ENCODE measurements around the gene SH2D1A.
A peak's percentile ranks its signal among the peaks of the same experiment; 100 is the strongest.
"Not testable (repeated sequence)": the region's sequence is repeated elsewhere in the genome, so short reads cannot be mapped to it uniquely, and the experiment has no call there.

SH2D1A gene

GRCh38 chrX:124346117-124346876 lies at the start of gene SH2D1A:
SH2D1A (plus strand) TSS chrX:124346563; CDS start chrX:124346643, 80 bp downstream.
- Histone ChIP-seq H3K36me3 (ENCODE audit: insufficient read depth, low read length) (no peaks in the 10 kb centered on the region), H3K4me3 (ENCODE audit: low read length, poor library complexity, severe bottlenecking) (peak within 1 kb of the TSS; percentile 90), H2AFZ (ENCODE audit: low read length) (no peak within 1 kb of the TSS), H3F3A (ENCODE audit: low read depth) (no peaks in the 10 kb centered on the region; the same call in 1 of the 2 replicates), H3K9me3 (ENCODE audit: insufficient read depth, low read depth, low read length) (no peaks in the 10 kb centered on the region), H3K9ac (ENCODE audit: low read depth, low read length, poor library complexity, severe bottlenecking) (peak within 1 kb of the TSS; percentile 99), H3K79me2 (ENCODE audit: insufficient read depth, low read length) (peaks cover 64% of the 10 kb centered on the region), H3K4me1 (ENCODE audit: insufficient read depth, low read length, poor library complexity, severe bottlenecking) (peaks cover 46% of the 10 kb centered on the region), H3K9me2 (replicated peaks; ENCODE audit: low read depth, low read length) (no peaks in the 10 kb centered on the region), H3K4me2 (ENCODE audit: low read depth, low read length, poor library complexity, severe bottlenecking) (peak within 1 kb of the TSS; percentile 78), H4K20me1 (ENCODE audit: insufficient read depth, low read length, poor library complexity, severe bottlenecking) (no peaks in the 10 kb centered on the region), H3K27me3 (ENCODE audit: insufficient read depth, low read length, poor library complexity, severe bottlenecking) (no peaks in the 10 kb centered on the region)
- TF ChIP-seq EZH2phosphoT487 (IDR thresholded peaks at IDR 0.05; ENCODE audit: borderline replicate concordance) (no peak), CTCF (conservative IDR thresholded peaks at IDR 0.05; ENCODE audit: low read length) (no peak)

GRCh38 chrX:124299323-124299722 lies 47.0 kb upstream of the SH2D1A start:
- H3K27me3 ChIP-seq (ENCODE audit: insufficient read depth, low read length, poor library complexity, severe bottlenecking); H3K9ac ChIP-seq (ENCODE audit: low read depth, low read length, poor library complexity, severe bottlenecking); H3K9me2 ChIP-seq (replicated peaks; ENCODE audit: low read depth, low read length); H3K4me3 ChIP-seq (ENCODE audit: low read length, poor library complexity, severe bottlenecking); H3K36me3 ChIP-seq (ENCODE audit: insufficient read depth, low read length); H3K79me2 ChIP-seq (ENCODE audit: insufficient read depth, low read length); H4K20me1 ChIP-seq (ENCODE audit: insufficient read depth, low read length, poor library complexity, severe bottlenecking); H3F3A ChIP-seq (ENCODE audit: low read depth); H3K4me2 ChIP-seq (ENCODE audit: low read depth, low read length, poor library complexity, severe bottlenecking); H3K9me3 ChIP-seq (ENCODE audit: insufficient read depth, low read depth, low read length); H2AFZ ChIP-seq (ENCODE audit: low read length); H3K4me1 ChIP-seq (ENCODE audit: insufficient read depth, low read length, poor library complexity, severe bottlenecking): not testable (repeated sequence)

- TF ChIP-seq CTCF (conservative IDR thresholded peaks at IDR 0.05; ENCODE audit: low read length) (no peak), EZH2phosphoT487 (IDR thresholded peaks at IDR 0.05; ENCODE audit: borderline replicate concordance) (no peak)
- no peak overlapping the region for H2AFZ ChIP-seq (ENCODE audit: low read length)
Observed at GRCh38 chrX:124300405-124300804, 46.0 kb upstream of the SH2D1A start.

More at GRCh38 chrX:124300405-124300804, 46.0 kb upstream of the SH2D1A start:
- H3K9me3 ChIP-seq (ENCODE audit: insufficient read depth, low read depth, low read length) = no peaks in the 10 kb centered on the region
- no peaks in the 10 kb centered on the region for H3K36me3 ChIP-seq (ENCODE audit: insufficient read depth, low read length)
- no peaks in the 10 kb centered on the region for H3K4me1 ChIP-seq (ENCODE audit: insufficient read depth, low read length, poor library complexity, severe bottlenecking)
- no peak overlapping the region for H3K4me3 ChIP-seq (ENCODE audit: low read length, poor library complexity, severe bottlenecking)
- H4K20me1 ChIP-seq (ENCODE audit: insufficient read depth, low read length, poor library complexity, severe bottlenecking) = no peaks in the 10 kb centered on the region
- no peaks in the 10 kb centered on the region for H3K9me2 ChIP-seq (replicated peaks; ENCODE audit: low read depth, low read length)
- no peaks in the 10 kb centered on the region for H3K79me2 ChIP-seq (ENCODE audit: insufficient read depth, low read length)
- no peaks in the 10 kb centered on the region for H3K27me3 ChIP-seq (ENCODE audit: insufficient read depth, low read length, poor library complexity, severe bottlenecking)
- no peak overlapping the region for H3K4me2 ChIP-seq (ENCODE audit: low read depth, low read length, poor library complexity, severe bottlenecking)
- no peak overlapping the region for H3K9ac ChIP-seq (ENCODE audit: low read depth, low read length, poor library complexity, severe bottlenecking)
- H3F3A ChIP-seq (ENCODE audit: low read depth) = no peaks in the 10 kb centered on the region
